Measurements from ENCODE around the gene SLC9A7.

Gene SLC9A7

GRCh38 chrX:46666831-46667230 is 92.1 kb downstream of the SLC9A7 start:
- no peaks in the 10 kb centered on the region for H3K27me3 Mint-ChIP-seq (ENCODE audit: low read depth)

GRCh38 chrX:46665232-46666152 is 93.4 kb downstream of the SLC9A7 start:
- no peak for TF ChIP-seq CTCF (IDR thresholded peaks at IDR 0.05; ENCODE audit: unreplicated experiment in 3 of 3)
- H3K4me3 Mint-ChIP-seq: no peak overlapping the region
- peaks cover 3% of the 10 kb centered on the region for H3K9me3 Mint-ChIP-seq
- H3K27me3 Mint-ChIP-seq (ENCODE audit: low read depth): no peaks in the 10 kb centered on the region
- H3K36me3 Mint-ChIP-seq (ENCODE audit: low read depth): no peaks in the 10 kb centered on the region
- no peak overlapping the region for H3K27ac Mint-ChIP-seq
- peaks cover 5% of the 10 kb centered on the region for H3K4me1 Mint-ChIP-seq

More at GRCh38 chrX:46666831-46667230, 92.1 kb downstream of the SLC9A7 start:
- H3K4me1 Mint-ChIP-seq: peaks cover 7% of the 10 kb centered on the region
- no peak overlapping the region for H3K27ac Mint-ChIP-seq
- H3K4me3 Mint-ChIP-seq: no peak overlapping the region
- peaks cover 3% of the 10 kb centered on the region for H3K9me3 Mint-ChIP-seq
- TF ChIP-seq CTCF (IDR thresholded peaks at IDR 0.05; ENCODE audit: unreplicated experiment in 3 of 3): no peak
- H3K36me3 Mint-ChIP-seq (ENCODE audit: low read depth): no peaks in the 10 kb centered on the region

- H3K4me1 Mint-ChIP-seq: no peaks in the 10 kb centered on the region
- H3K27ac Mint-ChIP-seq: no peak overlapping the region
- H3K27me3 Mint-ChIP-seq (ENCODE audit: low read depth): no peaks in the 10 kb centered on the region
- no peak overlapping the region for H3K4me3 Mint-ChIP-seq
- TF ChIP-seq CTCF (IDR thresholded peaks at IDR 0.05; ENCODE audit: unreplicated experiment in 3 of 3): no peak
- H3K9me3 Mint-ChIP-seq: peaks cover 3% of the 10 kb centered on the region
- H3K36me3 Mint-ChIP-seq (ENCODE audit: low read depth): no peaks in the 10 kb centered on the region
Observed at GRCh38 chrX:46662188-46662958, 96.5 kb downstream of the SLC9A7 start.

- Mint-ChIP-seq H3K9me3 (peaks cover 6% of the 10 kb centered on the region), H3K4me3 (no peak overlapping the region), H3K27ac (no peak overlapping the region), H3K36me3 (ENCODE audit: low read depth) (peaks cover 4% of the 10 kb centered on the region), H3K27me3 (ENCODE audit: low read depth) (no peaks in the 10 kb centered on the region), H3K4me1 (peaks cover 21% of the 10 kb centered on the region)
- peak in 1 of 3 experiments; percentile 15 for TF ChIP-seq CTCF (IDR thresholded peaks at IDR 0.05; ENCODE audit: unreplicated experiment in 3 of 3)
Observed at GRCh38 chrX:46653482-46653881, 105.4 kb downstream of the SLC9A7 start.

- peaks cover 4% of the 10 kb centered on the region for H3K36me3 Mint-ChIP-seq (ENCODE audit: low read depth)
- no peak overlapping the region for H3K4me3 Mint-ChIP-seq
- TF ChIP-seq CTCF (IDR thresholded peaks at IDR 0.05; ENCODE audit: unreplicated experiment in 3 of 3): no peak
- no peaks in the 10 kb centered on the region for H3K27me3 Mint-ChIP-seq (ENCODE audit: low read depth)
- peaks cover 36% of the 10 kb centered on the region for H3K4me1 Mint-ChIP-seq
- peak overlapping the region; percentile 68 to 91 (median 82) for H3K27ac Mint-ChIP-seq
- H3K9me3 Mint-ChIP-seq: peaks cover 8% of the 10 kb centered on the region
Observed at GRCh38 chrX:46649421-46650260, 109.3 kb downstream of the SLC9A7 start.

Data from nephron (organoid).